GM11168 (cell line): ENCODE data around the gene PPT2.
"Not testable (repeated sequence)": the region's sequence is repeated elsewhere in the genome, so short reads cannot be mapped to it uniquely, and the experiment has no call there.

Experiments
- in situ Hi-C: fragments of 300-500 bp; cut with MboI; formaldehyde crosslinking; loops from one replicate; pipeline ENCODE4 v1.12.0; 2022; ENCODE audit warnings: low sequenced_read_pairs; ENCODE audit not compliant: unreplicated experiment

PPT2 gene

GRCh38 chr6:32200711-32201475, 47.0 kb downstream of the PPT2 start:
- in situ Hi-C loops, result no loop called here

DNA sequence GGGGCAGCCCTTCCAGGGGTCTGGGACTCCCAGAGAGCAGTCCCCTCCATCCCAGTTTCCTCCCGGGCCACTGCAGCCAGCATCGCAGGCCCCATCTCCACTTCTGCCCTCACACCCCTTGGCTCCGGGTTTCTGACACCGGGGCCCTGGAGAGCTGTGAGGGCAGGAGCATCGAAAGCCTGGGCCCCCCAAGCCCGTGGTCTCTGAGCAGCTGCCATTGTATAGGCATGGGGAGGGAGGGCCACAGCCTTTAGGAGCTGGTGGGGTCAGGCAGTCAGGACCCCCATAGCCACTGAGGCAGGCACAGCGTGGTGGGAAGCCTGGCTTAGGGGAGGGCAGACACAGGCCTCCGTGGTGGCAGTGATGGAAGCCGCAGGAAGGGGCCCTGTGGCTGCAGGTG, 48.2 kb downstream of the PPT2 start:
- in situ Hi-C loops, result no loop called here

GRCh38 chr6:32203426-32204267, 49.7 kb downstream of the PPT2 start:
- in situ Hi-C loops, result no loop called here

- in situ Hi-C loops, result no loop called here
These were observed 50.4 kb downstream of the PPT2 start for GRCh38 chr6:32204268-32204715.

DNA sequence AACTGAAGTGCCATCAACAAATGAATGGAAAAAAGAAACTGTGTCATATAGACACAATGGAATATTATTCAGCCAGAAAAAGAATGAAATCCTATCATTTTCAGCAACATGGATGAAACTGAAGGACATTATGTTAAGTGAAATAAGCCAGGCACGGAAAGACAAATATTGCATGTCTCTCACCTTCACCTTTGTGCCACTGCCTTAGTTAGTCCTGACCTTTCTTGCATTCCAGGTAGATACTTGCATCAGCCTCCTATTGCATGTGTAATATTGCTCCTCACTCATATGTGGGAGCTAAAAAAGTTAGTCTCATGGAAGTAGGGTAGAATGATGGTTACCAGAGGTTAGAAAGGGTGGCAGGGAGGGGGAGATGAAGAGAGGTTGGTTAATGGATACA, 55.1 kb downstream of the PPT2 start:
- in situ Hi-C loops, result no loop called here

GRCh38 chr6:32210191-32210601, 56.3 kb downstream of the PPT2 start:
- in situ Hi-C loops, result no loop called here

DNA sequence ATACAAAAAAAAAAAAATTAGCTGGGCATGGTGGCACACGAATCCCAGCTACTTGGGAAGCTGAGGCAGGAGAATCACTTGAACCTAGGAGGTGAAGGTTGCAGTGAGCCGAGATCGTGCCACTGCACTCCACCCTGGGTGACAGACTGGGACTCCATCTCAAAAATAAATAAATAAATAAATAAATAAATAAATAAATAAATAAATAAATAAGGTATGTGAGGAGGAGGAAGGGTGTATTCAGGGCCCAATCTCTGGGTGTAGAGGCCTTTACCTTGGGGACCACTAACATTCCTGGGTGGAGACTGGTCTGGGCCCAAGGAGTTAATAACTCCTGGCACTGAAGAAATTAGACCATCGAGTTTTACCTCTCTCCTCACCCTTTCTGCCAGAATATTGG, 57.5 kb downstream of the PPT2 start:
- in situ Hi-C loops, result not testable (repeated sequence)

GRCh38 chr6:32212076-32212760, 58.3 kb downstream of the PPT2 start:
- in situ Hi-C loops, result no loop called here
